Measurements from ENCODE around the gene COL4A1.

- TF ChIP-seq CTCF (IDR thresholded peaks at IDR 0.05; ENCODE audit: insufficient read depth, low read depth, low read length) (no peak), EZH2 (IDR thresholded peaks at IDR 0.05; ENCODE audit: insufficient read depth, low read length) (no peak)
Measured at GRCh38 chr13:110300090-110300815, 6.7 kb downstream of the COL4A1 start.
